ENCODE measurements around the gene PPIL6.

PPIL6 gene

DNA sequence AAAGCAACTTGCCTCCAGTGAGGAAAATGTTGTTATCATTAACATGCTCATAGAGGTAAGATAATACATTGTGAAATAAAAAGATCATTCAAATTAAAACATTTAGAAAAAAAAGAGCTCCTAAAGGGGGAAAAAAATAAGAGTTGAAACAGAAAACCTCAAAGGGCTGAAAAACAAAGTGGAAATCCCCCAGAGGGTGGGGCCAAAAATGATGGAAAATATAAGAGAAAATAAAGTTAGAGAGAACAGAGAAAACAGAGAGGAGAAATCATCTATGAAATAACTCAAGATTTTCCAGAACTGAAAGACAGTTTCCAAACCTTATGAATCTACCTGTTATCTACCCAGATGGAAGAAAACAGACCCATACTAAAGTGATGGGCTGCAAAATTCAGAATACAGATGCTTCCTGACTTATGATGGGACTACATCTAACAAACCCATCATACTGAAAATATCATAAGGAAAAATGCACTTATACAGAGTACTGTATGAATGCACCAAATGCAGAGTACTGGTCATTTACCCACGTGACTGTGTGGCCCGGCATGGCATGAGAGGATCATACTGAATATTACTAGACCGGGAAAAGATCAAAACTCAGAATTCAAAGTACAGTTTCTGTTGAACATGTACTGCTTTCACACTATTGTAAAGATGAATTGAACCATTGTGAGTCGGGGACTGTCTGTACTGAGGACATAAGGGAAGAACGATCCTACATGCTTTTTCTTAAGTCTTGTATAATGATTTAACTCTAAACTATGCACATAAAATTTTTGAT, 38.6 kb upstream of the PPIL6 start:
- TF ChIP-seq POLR2AphosphoS5 (IDR thresholded peaks at IDR 0.05; ENCODE audit: low read depth, low read length): no peak
- no peak for TF ChIP-seq FOXP2 (optimal IDR thresholded peaks at IDR 0.05; ENCODE audit: borderline replicate concordance, extremely low read depth, extremely low read length, insufficient read depth)
- no peak for TF ChIP-seq SIN3A (IDR thresholded peaks at IDR 0.05; ENCODE audit: borderline replicate concordance, insufficient read depth, low read length)
- TF ChIP-seq TAF1 (IDR thresholded peaks at IDR 0.05; ENCODE audit: borderline replicate concordance, insufficient read depth, low read length): no peak
- TF ChIP-seq REST (IDR thresholded peaks at IDR 0.05; ENCODE audit: insufficient read depth in 1 of 2, low read depth in 2 of 2, low read length in 2 of 2): no peak

DNA sequence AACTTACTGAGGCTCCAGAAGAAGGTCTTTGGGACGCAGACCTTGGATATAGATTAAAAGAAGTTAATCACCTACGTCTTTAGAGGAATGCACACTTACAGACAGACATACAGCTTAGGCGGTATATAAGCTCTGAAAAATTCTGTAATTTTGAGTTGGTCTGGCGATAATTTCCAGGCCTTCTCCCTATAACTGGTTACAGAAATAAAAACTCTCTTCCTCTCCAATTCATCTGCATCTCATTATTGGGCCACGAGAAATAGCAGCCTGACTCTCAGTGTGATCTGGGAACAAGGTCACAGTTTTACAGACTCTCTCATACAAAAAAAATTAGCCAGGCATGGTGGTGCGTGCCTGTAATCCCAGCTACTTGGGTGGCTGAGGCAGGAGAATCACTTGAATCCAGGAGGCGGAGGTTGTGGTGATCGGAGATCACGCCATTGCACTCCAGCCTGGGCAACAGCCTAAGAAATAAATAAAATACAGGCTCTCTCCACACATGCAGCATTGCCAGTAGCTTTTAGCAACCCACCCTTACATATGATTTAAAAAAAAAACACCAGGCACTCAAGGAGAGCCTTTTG, 37.9 kb upstream of the PPIL6 start:
- TF ChIP-seq FOXP2 (optimal IDR thresholded peaks at IDR 0.05; ENCODE audit: borderline replicate concordance, extremely low read depth, extremely low read length, insufficient read depth) (no peak), POLR2AphosphoS5 (IDR thresholded peaks at IDR 0.05; ENCODE audit: low read depth, low read length) (no peak), TAF1 (IDR thresholded peaks at IDR 0.05; ENCODE audit: borderline replicate concordance, insufficient read depth, low read length) (no peak), SIN3A (IDR thresholded peaks at IDR 0.05; ENCODE audit: borderline replicate concordance, insufficient read depth, low read length) (no peak), REST (IDR thresholded peaks at IDR 0.05; ENCODE audit: insufficient read depth in 1 of 2, low read depth in 2 of 2, low read length in 2 of 2) (no peak)

GRCh38 chr6:109477725-109478124, 37.3 kb upstream of the PPIL6 start:
- TF ChIP-seq TAF1 (IDR thresholded peaks at IDR 0.05; ENCODE audit: borderline replicate concordance, insufficient read depth, low read length): no peak

GRCh38 chr6:109477184-109477583, 36.8 kb upstream of the PPIL6 start:
- no peak for TF ChIP-seq SIN3A (IDR thresholded peaks at IDR 0.05; ENCODE audit: borderline replicate concordance, insufficient read depth, low read length)
- no peak for TF ChIP-seq FOXP2 (optimal IDR thresholded peaks at IDR 0.05; ENCODE audit: borderline replicate concordance, extremely low read depth, extremely low read length, insufficient read depth)
- TF ChIP-seq REST (IDR thresholded peaks at IDR 0.05; ENCODE audit: insufficient read depth in 1 of 2, low read depth in 2 of 2, low read length in 2 of 2): no peak
- no peak for TF ChIP-seq POLR2AphosphoS5 (IDR thresholded peaks at IDR 0.05; ENCODE audit: low read depth, low read length)
- no peak for TF ChIP-seq TAF1 (IDR thresholded peaks at IDR 0.05; ENCODE audit: borderline replicate concordance, insufficient read depth, low read length)

DNA sequence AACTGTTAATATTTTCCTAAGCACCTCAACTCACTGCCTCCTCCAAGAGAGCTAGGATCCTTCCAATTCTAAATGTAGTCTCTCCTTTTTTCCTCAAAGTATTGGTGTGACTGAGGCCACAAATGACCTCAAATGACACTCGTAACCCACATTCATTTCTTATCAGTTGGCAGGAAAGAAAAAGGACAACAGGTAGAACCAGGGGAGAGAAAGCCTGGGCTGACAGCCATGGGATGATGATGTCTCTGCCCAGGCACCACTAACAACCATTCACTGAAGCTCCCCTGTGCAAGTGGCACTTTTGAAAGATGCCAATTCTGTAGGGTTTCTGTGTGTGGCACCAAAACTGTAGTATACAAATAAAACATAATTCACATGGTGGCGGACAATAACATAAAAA, 35.2 kb upstream of the PPIL6 start:
- TF ChIP-seq FOXP2 (optimal IDR thresholded peaks at IDR 0.05; ENCODE audit: borderline replicate concordance, extremely low read depth, extremely low read length, insufficient read depth) (no peak), POLR2AphosphoS5 (IDR thresholded peaks at IDR 0.05; ENCODE audit: low read depth, low read length) (no peak), SIN3A (IDR thresholded peaks at IDR 0.05; ENCODE audit: borderline replicate concordance, insufficient read depth, low read length) (no peak), TAF1 (IDR thresholded peaks at IDR 0.05; ENCODE audit: borderline replicate concordance, insufficient read depth, low read length) (no peak)

DNA sequence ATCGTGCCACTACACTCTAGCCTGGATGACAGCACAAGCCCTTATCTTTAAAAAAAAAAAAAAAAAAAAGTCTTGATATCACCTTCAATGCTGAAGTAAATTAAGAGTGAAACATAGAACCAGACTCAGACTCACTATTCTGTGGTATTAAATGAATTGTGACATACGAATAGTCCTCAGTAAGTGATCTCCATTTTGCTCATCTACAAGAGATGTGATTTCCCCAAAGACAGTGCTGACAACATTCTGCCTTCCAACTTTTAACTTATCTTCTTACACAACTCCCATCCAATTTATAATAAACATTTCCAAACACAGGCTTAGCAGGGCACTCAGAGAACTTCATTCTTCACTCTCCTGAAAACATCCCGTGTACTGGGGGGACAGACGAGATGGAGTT, 34.6 kb upstream of the PPIL6 start:
- no peak for TF ChIP-seq TAF1 (IDR thresholded peaks at IDR 0.05; ENCODE audit: borderline replicate concordance, insufficient read depth, low read length)
- no peak for TF ChIP-seq REST (IDR thresholded peaks at IDR 0.05; ENCODE audit: insufficient read depth in 1 of 2, low read depth in 2 of 2, low read length in 2 of 2)
- no peak for TF ChIP-seq SIN3A (IDR thresholded peaks at IDR 0.05; ENCODE audit: borderline replicate concordance, insufficient read depth, low read length)
- TF ChIP-seq POLR2AphosphoS5 (IDR thresholded peaks at IDR 0.05; ENCODE audit: low read depth, low read length): no peak
- TF ChIP-seq FOXP2 (optimal IDR thresholded peaks at IDR 0.05; ENCODE audit: borderline replicate concordance, extremely low read depth, extremely low read length, insufficient read depth): no peak
